ENCODE measurements around the gene CHSY1. TPM values are rescaled to one million over a fixed set of nuclear protein-coding genes. Genes with fewer than 3 reads are reported as not detected.

The CHSY1 gene
- total and polyA plus RNA-seq, 2 of the 13 experiments (the other 11 are each of a cell fraction or from before 2014, with no cell fraction given): 13.3 to 13.7 TPM

- no peak for TF ChIP-seq PCBP2 (optimal IDR thresholded peaks at IDR 0.05; ENCODE audit: low read depth, low read length, poor library complexity, severe bottlenecking)
- 0 out of 2 replicates have a peak, but pooled peaks have one; percentile 6 for TF ChIP-seq BCL6 (CRISPR knock-in tag; IDR thresholded peaks at IDR 0.05)
- TF ChIP-seq RARA (CRISPR knock-in tag; IDR thresholded peaks at IDR 0.05): no peak
- no peak for TF ChIP-seq ZNF687 (CRISPR knock-in tag; IDR thresholded peaks at IDR 0.05)
- TF ChIP-seq ZNF530 (CRISPR knock-in tag; IDR thresholded peaks at IDR 0.05; ENCODE audit: low read depth): no peak
- no peak for TF ChIP-seq ZBTB46 (CRISPR knock-in tag; IDR thresholded peaks at IDR 0.05; ENCODE audit: borderline replicate concordance)
- TF ChIP-seq KAT8 (CRISPR knock-in tag; IDR thresholded peaks at IDR 0.05): no peak
- TF ChIP-seq ZBTB33 (CRISPR knock-in tag; IDR thresholded peaks at IDR 0.05): 0 out of 2 replicates have a peak, but pooled peaks have one; percentile 16
- no peak for TF ChIP-seq NFIC (IDR thresholded peaks at IDR 0.05; ENCODE audit: low read length)
- no peak for TF ChIP-seq ATF6 (CRISPR knock-in tag; conservative IDR thresholded peaks at IDR 0.05)
- no peak for TF ChIP-seq RORA (CRISPR knock-in tag; IDR thresholded peaks at IDR 0.05)
- no peak for TF ChIP-seq ELF1 (CRISPR knock-in tag; IDR thresholded peaks at IDR 0.05)
- peak; percentile 60; the same call in 1 of the 2 replicates for TF ChIP-seq PITX1 (CRISPR knock-in tag; IDR thresholded peaks at IDR 0.05)
- TF ChIP-seq ZSCAN30 (CRISPR knock-in tag; IDR thresholded peaks at IDR 0.05): no peak
- TF ChIP-seq ZMYM3 (CRISPR knock-in tag; IDR thresholded peaks at IDR 0.05): no peak
- TF ChIP-seq CREB1 (IDR thresholded peaks at IDR 0.05): no peak
- TF ChIP-seq CREB1 (CRISPR knock-in tag; IDR thresholded peaks at IDR 0.05): 0 out of 2 replicates have a peak, but pooled peaks have one; percentile 19
Observed at GRCh38 chr15:101258238-101259144, 6.6 kb upstream of the CHSY1 start (continued).

Measured in HepG2 (cell line).